Tibial nerve (tissue), 4 donors: ENCODE data around the gene ALPK3.

Experiments used
- CTCF ChIP-seq, 5 experiments: fragments of 200-600 bp in 3 of 5; fragments of 450-650 bp in 2 of 5; sonication (generic) in 3 of 5; IDR thresholded peaks; one replicate each; pipeline ENCODE4 v1.5.1; 2016 to 2019; ENCODE audit warnings: antibody characterized with exemption in 5 of 5, mild to moderate bottlenecking in 3 of 5, moderate library complexity in 2 of 5
- EP300 ChIP-seq, 2 donors: sonication (generic); formaldehyde crosslinking; IDR thresholded peaks; one replicate each; pipeline ENCODE4 v1.6.1; 2017; ENCODE audit warnings: antibody characterized with exemption in 2 of 2, mild to moderate bottlenecking in 1 of 2
- POLR2A ChIP-seq, 2 donors: fragments of 450-650 bp; IDR thresholded peaks; one replicate each; pipeline ENCODE4 v1.6.1; 2017; ENCODE audit warnings: antibody characterized with exemption in 2 of 2, mild to moderate bottlenecking in 2 of 2, moderate library complexity in 2 of 2

GRCh38 chr15:84864444-84864795, 47.3 kb downstream of the ALPK3 start:
- no peak for TF ChIP-seq EP300 (IDR thresholded peaks at IDR 0.05)
- TF ChIP-seq CTCF (IDR thresholded peaks at IDR 0.05): no peak
- no peak for TF ChIP-seq POLR2A (IDR thresholded peaks at IDR 0.05)
